ENCODE data around the gene TBPL2. TPM values are rescaled to one million over a fixed set of nuclear protein-coding genes. Genes with fewer than 3 reads are reported as not detected.

Gene TBPL2
- total RNA-seq, 1 donor from 2014 or later = not detected

- DNase-seq (ENCODE audit: low read depth) = peak; percentile 81
- Histone ChIP-seq H3K4me3 (ENCODE audit: low read depth, low read length) (no peak overlapping the region), H3K36me3 (ENCODE audit: control insufficient read depth, insufficient read depth, low read length) (no peaks in the 10 kb centered on the region), H3K27me3 (ENCODE audit: control insufficient read depth, insufficient read depth, low read length) (no peaks in the 10 kb centered on the region)
- no peak for FAIRE-seq
- TF ChIP-seq CTCF (IDR thresholded peaks at IDR 0.05; ENCODE audit: insufficient read depth, low read length, severe bottlenecking) = no peak
These were observed 14.0 kb upstream of the TBPL2 start for GRCh38 chr14:55454264-55455002.

- DNase-seq (ENCODE audit: low read depth) (no peak), FAIRE-seq (no peak)
- Histone ChIP-seq H3K36me3 (ENCODE audit: control insufficient read depth, insufficient read depth, low read length) (no peaks in the 10 kb centered on the region), H3K4me3 (ENCODE audit: low read depth, low read length) (no peak overlapping the region), H3K27me3 (ENCODE audit: control insufficient read depth, insufficient read depth, low read length) (no peaks in the 10 kb centered on the region)
- no peak for TF ChIP-seq CTCF (IDR thresholded peaks at IDR 0.05; ENCODE audit: insufficient read depth, low read length, severe bottlenecking)
These were observed 11.5 kb upstream of the TBPL2 start for GRCh38 chr14:55451950-55452349.

GRCh38 chr14:55451398-55451797 lies 11.0 kb upstream of the TBPL2 start:
- no peaks in the 10 kb centered on the region for H3K36me3 ChIP-seq (ENCODE audit: control insufficient read depth, insufficient read depth, low read length)
- no peak overlapping the region for H3K4me3 ChIP-seq (ENCODE audit: low read depth, low read length)
- H3K27me3 ChIP-seq (ENCODE audit: control insufficient read depth, insufficient read depth, low read length) = no peaks in the 10 kb centered on the region
- FAIRE-seq = no peak
- no peak for TF ChIP-seq CTCF (IDR thresholded peaks at IDR 0.05; ENCODE audit: insufficient read depth, low read length, severe bottlenecking)
- peak; percentile 20 for DNase-seq (ENCODE audit: low read depth)

GRCh38 chr14:55450987-55451386 lies 10.6 kb upstream of the TBPL2 start:
- no peak for FAIRE-seq
- no peak for TF ChIP-seq CTCF (IDR thresholded peaks at IDR 0.05; ENCODE audit: insufficient read depth, low read length, severe bottlenecking)
- Histone ChIP-seq H3K4me3 (ENCODE audit: low read depth, low read length) (no peak overlapping the region), H3K36me3 (ENCODE audit: control insufficient read depth, insufficient read depth, low read length) (no peaks in the 10 kb centered on the region), H3K27me3 (ENCODE audit: control insufficient read depth, insufficient read depth, low read length) (no peaks in the 10 kb centered on the region)
- DNase-seq (ENCODE audit: low read depth) = peak; percentile 17

GRCh38 chr14:55450539-55450938 lies 10.1 kb upstream of the TBPL2 start:
- H3K27me3 ChIP-seq (ENCODE audit: control insufficient read depth, insufficient read depth, low read length) = no peaks in the 10 kb centered on the region
- no peak for TF ChIP-seq CTCF (IDR thresholded peaks at IDR 0.05; ENCODE audit: insufficient read depth, low read length, severe bottlenecking)
- peak; percentile 62 for DNase-seq (ENCODE audit: low read depth)
- no peak overlapping the region for H3K4me3 ChIP-seq (ENCODE audit: low read depth, low read length)
- FAIRE-seq = no peak
- no peaks in the 10 kb centered on the region for H3K36me3 ChIP-seq (ENCODE audit: control insufficient read depth, insufficient read depth, low read length)

GRCh38 chr14:55450124-55450523 lies 9.7 kb upstream of the TBPL2 start:
- no peak overlapping the region for H3K4me3 ChIP-seq (ENCODE audit: low read depth, low read length)
- no peaks in the 10 kb centered on the region for H3K36me3 ChIP-seq (ENCODE audit: control insufficient read depth, insufficient read depth, low read length)
- H3K27me3 ChIP-seq (ENCODE audit: control insufficient read depth, insufficient read depth, low read length) = no peaks in the 10 kb centered on the region
- FAIRE-seq (no peak), DNase-seq (ENCODE audit: low read depth) (no peak)
- no peak for TF ChIP-seq CTCF (IDR thresholded peaks at IDR 0.05; ENCODE audit: insufficient read depth, low read length, severe bottlenecking)
